ENCODE measurements around the gene ALKBH1.

Gene ALKBH1

GRCh38 chr14:77630111-77630510, 77.7 kb downstream of the ALKBH1 start:
- POLR2A ChIA-PET (ENCODE audit: low non-redundant PET), result no interaction called here
- CTCF ChIA-PET, result no interaction called here
- TF ChIP-seq CTCF (conservative IDR thresholded peaks at IDR 0.05; ENCODE audit: low read depth), result no peak
- no peak overlapping the region for H3K27ac ChIP-seq
- no peak for DNase-seq (ENCODE audit: low spot score)

DNA sequence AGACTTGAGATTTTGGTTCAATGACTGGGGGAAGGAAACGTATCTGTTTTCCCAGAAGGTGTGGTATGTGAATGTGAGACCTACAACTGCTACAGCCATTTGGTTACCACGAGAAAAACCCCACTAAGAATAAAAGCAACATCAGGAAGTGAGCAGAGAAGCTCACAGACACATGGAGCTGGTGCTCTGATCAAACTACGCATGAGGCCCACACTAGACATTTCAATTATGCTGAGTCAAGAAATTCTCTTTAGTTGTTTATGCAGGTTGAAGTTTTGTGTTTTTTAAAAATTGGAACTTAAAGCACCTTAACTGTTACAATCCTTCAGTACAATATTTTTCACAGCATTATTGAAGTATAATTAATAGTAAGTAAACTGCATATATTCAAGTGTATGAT, 82.5 kb downstream of the ALKBH1 start:
- no peak for DNase-seq (ENCODE audit: low spot score)
- no peak for TF ChIP-seq CTCF (conservative IDR thresholded peaks at IDR 0.05; ENCODE audit: low read depth)
- no peak overlapping the region for H3K27ac ChIP-seq
- ChIA-PET CTCF (no interaction called here), POLR2A (ENCODE audit: low non-redundant PET) (no interaction called here)

GRCh38 chr14:77623201-77623600, 84.6 kb downstream of the ALKBH1 start:
- no peak for DNase-seq (ENCODE audit: low spot score)
- ChIA-PET CTCF (interaction anchor here (0.6 kb wide), 2 partner anchors 30 to 822 kb away, joined by 4 read pairs; no protein-coding TSS in a partner anchor), POLR2A (ENCODE audit: low non-redundant PET) (no interaction called here)
- no peak overlapping the region for H3K27ac ChIP-seq
- no peak for TF ChIP-seq CTCF (conservative IDR thresholded peaks at IDR 0.05; ENCODE audit: low read depth)
